ENCODE results near the gene C3AR1. TPM values are rescaled to one million over a fixed set of nuclear protein-coding genes. Genes with fewer than 3 reads are reported as not detected.

Gene C3AR1
- total and polyA plus RNA-seq, 2 donors (not counting 3 experiments of a cell fraction or from before 2014, with no cell fraction given), result 0.22 to 0.70 TPM

- intact Hi-C loops (cut with micrococcal nuclease) (no loop called here), dilution Hi-C loops (cut with MboI; ENCODE audit: extremely low pct_ligation_motif_present, low sequenced_read_pairs) (no loop called here)
- Histone ChIP-seq H3K9me1 (replicated peaks; ENCODE audit: control insufficient read depth, extremely low read depth, insufficient read depth, low read length) (no peaks in the 10 kb centered on the region), H3K4me2 (ENCODE audit: insufficient read depth, low read length) (no peak overlapping the region), H3K9ac (replicated peaks; ENCODE audit: extremely low read depth, insufficient read depth, low read length) (no peak overlapping the region), H3K27me3 (ENCODE audit: control insufficient read depth in 2 of 2, insufficient read depth in 2 of 2, low read length in 2 of 2) (no peaks in the 10 kb centered on the region), H3K9me3 (replicated peaks; ENCODE audit: control insufficient read depth, insufficient read depth, low read length) (no peaks in the 10 kb centered on the region), H4K20me1 (replicated peaks; ENCODE audit: control insufficient read depth, extremely low read depth, insufficient read depth, low read length) (no peaks in the 10 kb centered on the region), H3K4me1 (ENCODE audit: control insufficient read depth, extremely low read depth, insufficient read depth, low read length) (peaks cover 25% of the 10 kb centered on the region), H2AFZ (ENCODE audit: low read depth, low read length) (no peak overlapping the region), H3K27ac (ENCODE audit: insufficient read depth, low read depth, low read length) (no peak overlapping the region), H3K79me2 (ENCODE audit: control insufficient read depth, insufficient read depth, low read length) (peaks cover 7% of the 10 kb centered on the region), H3K36me3 (ENCODE audit: control insufficient read depth in 2 of 2, extremely low read depth in 1 of 2, insufficient read depth in 2 of 2, low read length in 2 of 2) (no peaks in the 10 kb centered on the region), H3K4me3 (replicated peaks in 1 of 3; ENCODE audit: insufficient read depth in 1 of 3, low read depth in 1 of 3, low read length in 3 of 3) (no peak overlapping the region)
- FAIRE-seq (no peak), DNase-seq (ENCODE audit: low read depth, low spot score) (no peak)
- TF ChIP-seq GATA2 (IDR thresholded peaks at IDR 0.05; ENCODE audit: insufficient read depth, insufficient read length, low read depth, low read length) (no peak), CTCF (IDR thresholded peaks at IDR 0.05; ENCODE audit: extremely low read depth in 1 of 2, insufficient read depth in 1 of 2, low read depth in 1 of 2, low read length in 2 of 2) (no peak), MAX (IDR thresholded peaks at IDR 0.05; ENCODE audit: insufficient read depth, insufficient read length) (no peak), JUN (IDR thresholded peaks at IDR 0.05; ENCODE audit: borderline replicate concordance, insufficient read depth, insufficient read length, low read depth) (no peak), EZH2 (IDR thresholded peaks at IDR 0.05; ENCODE audit: borderline replicate concordance, low read depth, low read length, severe bottlenecking) (no peak), POLR2A (IDR thresholded peaks at IDR 0.05; ENCODE audit: low read depth, low read length) (no peak), POLR2AphosphoS5 (IDR thresholded peaks at IDR 0.05; ENCODE audit: insufficient read depth, low read depth, low read length) (no peak), FOS (IDR thresholded peaks at IDR 0.05; ENCODE audit: borderline replicate concordance, insufficient read depth, low read length) (no peak), MYC (IDR thresholded peaks at IDR 0.05; ENCODE audit: low read depth, low read length) (no peak)
- no TSS peak for BruUV-seq (replicated peaks)
- CTCF ChIA-PET, result no interaction called here
- POLR2A ChIA-PET, result no interaction called here
Observed at GRCh38 chr12:8030189-8030588, 36.0 kb downstream of the C3AR1 start.

Data from endothelial cell of umbilical vein (primary cell).